BJ (cell line): ENCODE data around the gene ZNF618. TPM values are rescaled to one million over a fixed set of nuclear protein-coding genes. Genes with fewer than 3 reads are reported as not detected.

Source experiments
- CTCF ChIA-PET: fragments of 350-600 bp; formaldehyde crosslinking; extraction: SDS; loops from one replicate; lab custom pipeline; 2021; ENCODE audit warnings: antibody characterized with exemption, inconsistent platforms; lab: Yijun Ruan, JAX
- POLR2A ChIA-PET: fragments of 300-600 bp; sonication (Branson Sonifier 250); formaldehyde crosslinking; extraction: SDS; loops from one replicate; lab custom pipeline; 2021; ENCODE audit warnings: antibody characterized with exemption; lab: Charles Lee
- DNase-seq: peaks from one replicate; pipeline ENCODE4 v3.0.0-alpha.2; 2011; ENCODE audit warnings: low read depth
- H3K27me3 ChIP-seq: 2 replicates; pipeline ENCODE4 v1.6.0; 2011; ENCODE audit warnings: low read length; ENCODE audit not compliant: control insufficient read depth, insufficient read depth
- H3K36me3 ChIP-seq: 2 replicates; pipeline ENCODE4 v1.5.1; 2011; ENCODE audit warnings: low read length; ENCODE audit not compliant: control insufficient read depth, insufficient read depth
- H3K4me3 ChIP-seq: 2 replicates; pipeline ENCODE4 v1.5.1; 2011; ENCODE audit warnings: low read depth, mild to moderate bottlenecking, control low read depth, low read length
- CTCF ChIP-seq: IDR thresholded peaks from 2 replicates; pipeline ENCODE4 v1.5.1; 2011; ENCODE audit warnings: low read depth, mild to moderate bottlenecking, control low read depth, inconsistent platforms, low read length, moderate library complexity; ENCODE audit not compliant: insufficient read depth
- polyA plus RNA-seq: library from polyadenylated mRNA; depleted of rRNA; stranded (reverse); fragments of >200 nt; gene quantifications from 2 replicates; pipeline ENCODE4 v1.2.3, GENCODE V29; 2011

Gene ZNF618
- polyA plus RNA-seq, 1 experiment = 5.4 TPM

- no peaks in the 10 kb centered on the region for H3K27me3 ChIP-seq
- no peak for TF ChIP-seq CTCF
- CTCF ChIA-PET = no interaction called here
- H3K4me3 ChIP-seq = no peak overlapping the region
- DNase-seq = no peak
- peaks cover 23% of the 10 kb centered on the region for H3K36me3 ChIP-seq
- POLR2A ChIA-PET = no interaction called here
Observed at GRCh38 chr9:114030364-114030763, 154.3 kb downstream of the ZNF618 start.

- DNase-seq = no peak
- ChIA-PET POLR2A (no interaction called here), CTCF (interaction anchor here (1.5 kb wide), 1 partner anchor 8 kb away, joined by 4 read pairs; no protein-coding TSS in a partner anchor)
- Histone ChIP-seq H3K27me3 (no peaks in the 10 kb centered on the region), H3K36me3 (peaks cover 25% of the 10 kb centered on the region), H3K4me3 (no peak overlapping the region)
- TF ChIP-seq CTCF = no peak
Observed at GRCh38 chr9:114031037-114031630, 155.0 kb downstream of the ZNF618 start.

DNA sequence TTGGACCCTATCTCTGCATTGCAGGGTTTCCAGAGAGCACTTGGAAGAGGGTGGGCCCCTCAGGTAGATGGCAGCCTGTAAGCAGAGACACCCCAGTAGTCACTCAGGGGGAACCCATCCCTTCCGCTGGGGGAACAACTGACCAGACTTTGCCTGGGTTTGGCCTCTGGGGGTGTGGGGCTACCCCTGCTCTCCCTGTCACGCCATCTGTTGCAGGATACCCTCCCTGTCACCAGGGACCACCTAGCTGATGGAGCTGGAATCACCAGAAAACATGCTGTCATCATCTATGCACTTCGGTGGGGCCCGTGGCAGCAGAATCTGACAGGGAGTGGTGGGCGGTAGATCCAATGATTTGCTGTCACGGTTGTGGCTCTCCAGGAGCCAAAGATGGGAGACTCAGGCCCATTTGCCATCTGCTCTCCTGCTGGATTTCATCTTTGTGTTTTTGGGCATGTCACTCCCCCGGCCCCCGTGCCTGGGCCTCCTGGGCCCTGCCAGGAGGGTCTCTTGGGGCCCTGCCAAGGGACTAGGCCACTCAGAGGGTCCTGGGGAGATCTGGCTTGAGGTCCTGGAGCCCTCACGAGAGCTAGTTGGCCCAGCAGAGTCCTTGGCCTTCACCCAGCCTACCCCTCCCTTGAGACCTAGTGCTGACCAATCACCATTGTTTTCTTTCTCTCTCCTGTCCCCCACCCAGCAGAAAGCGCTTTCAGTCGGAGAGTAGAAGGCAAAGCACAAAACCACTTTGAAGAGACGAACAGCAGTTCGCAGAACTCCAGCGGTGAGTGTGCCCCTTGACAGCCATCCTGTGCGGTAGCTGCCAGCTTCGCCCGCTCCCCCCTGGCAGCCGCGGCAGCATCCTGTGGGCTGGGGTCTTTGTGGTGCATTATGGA, 156.1 kb downstream of the ZNF618 start:
- H3K27me3 ChIP-seq = no peaks in the 10 kb centered on the region
- POLR2A ChIA-PET = no interaction called here
- H3K36me3 ChIP-seq = peaks cover 32% of the 10 kb centered on the region
- CTCF ChIA-PET = interaction anchor here (1.2 to 1.5 kb wide), 3 partner anchors 9 to 294 kb away, joined by 4 to 7 read pairs (median 5); no protein-coding TSS in a partner anchor
- DNase-seq = no peak
- TF ChIP-seq CTCF = no peak
- no peak overlapping the region for H3K4me3 ChIP-seq

DNA sequence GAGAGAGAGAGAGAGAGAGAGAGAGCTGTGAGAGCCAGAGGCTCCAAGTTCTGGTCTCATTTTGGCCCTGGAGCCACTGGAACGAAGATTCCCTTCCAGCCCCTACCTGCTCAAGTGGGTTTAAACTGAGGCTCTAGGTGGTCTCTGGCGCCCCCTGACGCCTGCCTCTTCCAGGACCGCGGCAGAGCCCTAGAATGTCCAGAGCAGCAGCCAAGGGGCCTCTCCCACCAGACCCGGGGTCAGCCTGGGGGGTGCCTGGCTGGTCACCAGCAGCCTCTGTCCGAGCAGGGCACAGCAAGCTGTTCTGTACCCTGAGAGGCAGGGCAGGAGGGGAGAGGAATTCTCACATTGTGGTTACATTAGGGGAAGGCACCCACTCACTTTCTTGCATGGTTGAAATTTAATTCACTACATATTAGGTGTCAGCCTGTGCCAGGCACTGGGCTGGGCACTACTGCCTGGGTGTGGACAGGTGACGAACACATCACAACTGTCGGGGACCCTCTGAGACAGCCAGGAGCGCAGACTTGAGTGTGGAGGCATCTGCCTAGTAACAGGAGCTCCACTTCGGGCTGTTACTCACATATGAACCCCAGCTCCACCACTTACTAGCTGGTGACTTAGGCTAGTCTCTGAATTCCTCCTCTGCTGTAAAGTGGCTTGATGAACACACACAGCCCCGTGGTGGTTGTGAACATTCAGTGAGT, 157.4 kb downstream of the ZNF618 start:
- H3K4me3 ChIP-seq = no peak overlapping the region
- no peak for DNase-seq
- CTCF ChIA-PET = interaction anchor here (0.6 to 1.5 kb wide), 7 partner anchors 10 to 669 kb away, joined by 3 to 7 read pairs (median 4); no protein-coding TSS in a partner anchor
- peak; percentile 54 for TF ChIP-seq CTCF
- peaks cover 38% of the 10 kb centered on the region for H3K36me3 ChIP-seq
- no peaks in the 10 kb centered on the region for H3K27me3 ChIP-seq
- POLR2A ChIA-PET = no interaction called here
